NCI-H2227 treated with DMSO at 0.1 percent for 48 hours (cell line): ENCODE data around the gene HNRNPAB.
A peak's percentile ranks its signal among the peaks of the same experiment; 100 is the strongest.
"Not testable (repeated sequence)": the region's sequence is repeated elsewhere in the genome, so short reads cannot be mapped to it uniquely, and the experiment has no call there.

Experiments
- DNase-seq: peaks from one replicate; lab custom pipeline; 2025; lab: John Stamatoyannopoulos, UW

HNRNPAB gene

DNA sequence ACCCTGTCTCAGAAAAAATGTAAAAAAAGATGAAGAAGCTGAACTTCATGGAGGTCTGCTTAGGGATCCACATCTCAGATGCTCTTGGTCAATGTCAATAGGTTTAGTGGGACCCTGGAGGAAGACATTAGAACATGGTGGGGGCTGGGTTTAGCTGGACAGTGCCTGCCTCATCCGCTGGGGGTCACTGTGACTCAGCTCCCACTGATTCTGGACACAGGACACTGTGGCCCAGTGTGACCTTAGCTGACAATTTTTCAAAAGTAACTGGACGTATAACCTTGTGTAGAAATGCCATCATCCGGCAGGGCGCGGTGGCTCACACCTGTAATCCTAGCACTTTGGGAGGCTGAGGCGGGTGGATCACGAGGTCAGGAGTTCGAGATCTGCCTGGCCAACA lies 7.3 kb upstream of the HNRNPAB start:
- no peak for DNase-seq

DNA sequence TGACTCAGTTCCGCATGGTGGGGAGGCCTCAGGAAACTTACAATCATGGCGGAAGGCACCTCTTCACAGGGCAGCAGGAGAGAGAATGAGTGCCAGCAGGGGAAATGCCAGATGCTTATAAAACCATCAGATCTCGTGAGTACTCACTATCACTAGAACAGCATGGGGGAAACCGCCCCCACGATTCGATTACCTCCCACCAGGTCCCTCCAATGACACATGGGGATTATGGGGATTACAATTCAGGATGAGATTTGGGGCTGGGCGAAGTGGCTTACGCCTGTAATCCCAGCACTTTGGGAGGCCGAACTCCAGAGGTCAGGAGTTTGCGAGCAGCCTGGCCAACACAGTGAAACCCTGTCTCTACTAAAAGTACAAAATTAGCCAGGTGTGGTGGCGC lies 6.2 kb upstream of the HNRNPAB start:
- not testable (repeated sequence) for DNase-seq

DNA sequence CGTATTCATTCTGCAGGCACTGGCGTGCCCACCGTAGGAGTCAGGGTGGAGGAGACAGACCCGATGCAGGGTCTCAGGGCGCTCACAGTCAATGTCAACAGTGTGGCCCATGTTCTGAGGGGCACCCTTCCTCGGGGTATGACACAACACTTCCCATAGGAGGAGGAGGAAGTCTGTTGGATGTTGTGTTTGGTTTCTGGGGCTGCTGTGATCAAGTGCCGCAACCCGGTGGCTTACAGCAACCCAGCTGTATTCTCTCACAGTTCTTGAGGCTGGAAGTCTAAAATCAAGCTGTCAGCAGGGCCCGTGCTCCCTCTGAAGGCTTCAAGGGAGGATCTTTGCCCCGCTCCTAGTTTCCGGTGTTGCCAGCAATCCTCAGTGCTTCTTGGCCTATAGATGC lies 5.6 kb upstream of the HNRNPAB start:
- no peak for DNase-seq

DNA sequence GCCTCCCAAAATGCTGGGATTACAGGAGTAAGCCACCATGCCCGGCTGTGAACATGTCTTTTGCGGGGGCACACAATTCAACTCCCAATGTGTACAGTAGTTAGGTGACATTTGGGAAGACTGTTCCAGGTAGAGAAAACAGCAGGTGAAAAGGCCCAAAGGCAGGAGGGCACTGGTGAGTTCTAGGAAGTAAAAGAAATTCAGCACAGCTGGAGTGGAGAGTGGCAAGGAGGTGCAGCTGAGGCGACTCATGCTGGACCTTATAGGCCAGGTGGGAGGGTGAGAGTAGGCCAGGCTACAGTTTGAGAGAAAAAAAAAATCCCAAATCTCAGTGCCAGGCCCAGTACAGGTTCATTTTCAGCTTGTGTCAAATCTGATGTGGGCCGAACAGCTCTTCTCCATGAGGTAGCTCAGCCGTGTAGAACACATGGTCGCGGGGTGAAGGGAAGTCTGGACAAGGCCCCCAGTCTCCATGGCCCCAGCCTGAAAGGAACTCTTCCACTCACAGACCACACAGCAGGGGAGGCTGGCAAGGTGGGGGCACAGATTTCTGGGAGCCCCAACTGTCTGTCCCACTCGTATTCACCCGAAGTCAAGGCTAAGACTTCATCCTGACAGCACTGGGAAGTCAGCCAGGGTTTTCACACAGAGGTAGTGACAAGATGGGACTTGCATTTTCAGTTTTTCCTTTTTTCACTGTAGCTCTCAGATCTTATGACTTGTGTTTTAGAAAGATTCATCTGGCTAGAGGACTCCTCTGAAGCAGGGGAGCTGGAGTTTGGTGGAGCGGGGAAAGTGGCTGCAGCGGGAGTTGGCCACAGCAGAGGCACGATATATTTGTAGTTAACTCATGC lies 4.5 kb upstream of the HNRNPAB start:
- no peak for DNase-seq

DNA sequence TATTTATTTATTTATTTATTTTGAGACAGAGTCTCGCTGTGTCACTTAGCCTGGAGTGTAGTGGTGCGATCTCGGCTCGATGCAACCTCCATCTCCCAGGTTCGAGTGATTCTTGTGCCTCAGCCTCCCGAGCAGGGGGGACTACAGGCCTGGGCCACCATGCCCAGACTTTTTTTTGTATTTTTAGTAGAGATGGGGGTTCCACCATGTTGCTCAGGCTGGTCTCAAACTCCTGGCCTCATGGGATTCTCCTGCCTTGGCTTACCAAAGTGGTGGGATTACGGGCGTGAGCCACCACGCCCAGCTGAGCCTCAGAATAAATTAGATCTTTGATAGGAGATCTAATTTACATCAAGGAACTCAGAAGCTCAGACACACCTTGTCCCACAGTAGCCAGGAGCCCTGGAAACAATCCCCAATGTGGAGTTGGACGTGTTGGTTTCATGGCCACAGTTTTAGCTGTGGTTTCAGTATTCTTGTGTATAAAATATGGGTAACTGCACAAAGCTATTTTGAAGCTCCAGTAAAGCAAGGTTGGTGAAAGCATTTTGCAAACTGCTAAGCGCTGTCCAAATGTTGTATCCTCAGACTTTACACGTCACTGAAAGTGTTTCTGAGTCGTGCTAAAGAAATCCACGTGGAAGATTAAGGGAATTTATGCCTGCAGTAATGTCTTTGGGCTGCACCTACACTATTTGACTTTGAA lies 3.0 kb upstream of the HNRNPAB start:
- DNase-seq, result no peak

DNA sequence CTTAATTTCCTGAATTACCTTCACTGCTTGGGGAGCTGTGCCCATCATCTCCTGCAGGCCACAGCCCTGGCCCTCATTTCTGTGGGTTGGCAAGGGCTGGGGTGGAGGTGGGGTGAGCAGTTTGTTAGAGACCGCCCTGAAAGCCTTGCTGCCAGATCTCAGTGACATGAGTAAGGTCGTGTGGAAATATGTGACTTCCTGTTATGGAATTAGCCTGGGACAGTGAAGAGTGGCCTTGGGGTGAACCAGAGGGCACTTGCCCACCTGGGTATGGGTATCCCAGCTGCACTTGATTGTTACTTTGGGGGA lies 2.5 kb upstream of the HNRNPAB start:
- no peak for DNase-seq

DNA sequence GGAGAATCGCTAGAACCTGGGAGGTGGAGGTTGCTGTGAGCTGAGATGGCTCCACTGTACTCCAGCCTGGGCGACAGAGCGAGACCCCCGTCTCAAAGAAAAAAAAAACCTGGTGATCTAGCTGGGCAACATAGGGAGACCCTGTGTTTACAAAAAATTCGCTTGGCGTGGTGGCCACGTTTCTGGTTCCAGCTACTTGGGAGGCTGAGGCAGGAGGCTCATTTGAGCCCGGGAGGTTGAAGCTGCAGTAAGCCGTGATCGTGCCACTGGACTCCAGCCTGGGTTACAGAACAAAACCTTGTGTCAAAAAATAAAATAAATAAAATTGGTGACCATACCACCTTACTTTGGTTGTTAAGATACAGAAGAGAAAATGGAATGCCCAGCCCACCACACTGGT lies 1.8 kb upstream of the HNRNPAB start:
- no peak for DNase-seq

DNA sequence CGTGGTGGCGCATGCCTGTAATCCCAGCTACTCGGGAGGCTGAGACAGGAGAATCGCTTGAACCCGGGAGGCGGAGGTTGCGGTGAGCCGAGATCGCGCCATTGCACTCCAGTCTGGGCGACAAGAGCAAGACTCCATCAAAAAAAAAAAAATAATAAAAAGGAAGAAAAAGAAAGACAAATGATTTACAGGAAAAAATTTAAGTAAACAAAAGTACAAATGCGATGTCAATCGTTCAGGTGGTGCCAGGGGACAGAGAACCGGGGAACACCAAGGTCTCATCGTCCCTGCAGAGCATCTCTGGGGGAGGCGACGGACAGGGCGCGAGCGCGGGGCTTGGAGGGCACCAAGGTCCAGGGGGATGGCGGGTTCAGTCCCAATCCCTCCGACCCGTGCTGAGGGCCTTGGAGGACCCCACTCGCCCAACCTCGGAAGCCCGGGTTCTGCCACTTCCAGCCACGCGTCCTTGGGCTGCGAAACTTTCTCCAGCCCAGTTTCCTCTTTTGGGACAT lies 607 bp upstream of the HNRNPAB start:
- no peak for DNase-seq

DNA sequence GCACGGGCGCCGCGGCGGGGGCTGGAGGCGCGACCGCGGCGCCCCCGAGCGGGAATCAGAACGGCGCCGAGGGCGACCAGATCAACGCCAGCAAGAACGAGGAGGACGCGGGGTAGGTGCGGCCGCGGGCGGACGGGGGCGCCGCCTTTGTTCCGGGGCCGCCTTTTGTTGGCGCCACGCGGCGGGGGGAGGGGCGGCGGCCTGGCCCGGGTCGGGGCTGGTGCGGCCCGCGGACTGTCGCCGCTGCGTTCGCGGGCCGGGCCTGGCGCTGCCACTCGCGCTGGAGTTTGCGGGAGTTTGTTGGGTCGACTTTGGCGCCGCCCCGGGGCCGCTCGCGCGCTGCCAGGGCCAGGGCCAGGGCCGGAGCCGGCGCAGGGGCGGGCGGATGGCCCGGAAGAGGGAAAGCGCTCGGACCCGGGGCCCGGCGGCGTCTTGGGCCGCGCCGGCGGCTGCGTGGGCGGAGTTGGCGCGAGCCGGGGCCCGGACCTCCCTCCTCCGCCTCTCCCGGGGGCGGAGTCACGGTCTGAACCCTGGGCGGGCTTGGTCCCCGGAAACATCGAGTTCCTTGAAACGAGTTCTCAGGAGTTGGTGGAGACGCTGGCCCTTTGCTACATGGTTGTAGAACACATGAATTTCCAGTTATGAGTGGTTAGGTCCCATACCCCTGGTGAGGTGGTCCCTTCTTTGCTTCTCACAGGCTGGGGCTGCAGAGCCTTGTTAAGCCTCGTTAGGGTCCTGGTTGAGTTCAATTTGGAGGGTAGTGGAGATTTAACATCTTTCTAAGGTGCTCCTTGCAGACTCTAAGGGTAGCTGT lies 809 bp downstream of the HNRNPAB start:
- DNase-seq, result peak; percentile 1

DNA sequence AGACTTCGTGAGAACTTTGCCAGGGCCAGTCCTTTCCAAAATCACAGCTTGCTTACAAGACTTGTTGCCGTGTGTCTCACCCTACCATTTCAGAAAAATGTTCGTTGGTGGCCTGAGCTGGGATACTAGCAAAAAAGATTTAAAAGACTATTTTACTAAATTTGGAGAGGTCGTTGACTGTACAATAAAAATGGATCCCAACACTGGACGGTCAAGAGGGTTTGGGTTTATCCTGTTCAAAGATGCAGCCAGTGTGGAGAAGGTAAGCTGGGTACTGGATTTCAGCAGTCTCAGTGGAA lies 1.4 kb downstream of the HNRNPAB start:
- DNase-seq, result no peak

DNA sequence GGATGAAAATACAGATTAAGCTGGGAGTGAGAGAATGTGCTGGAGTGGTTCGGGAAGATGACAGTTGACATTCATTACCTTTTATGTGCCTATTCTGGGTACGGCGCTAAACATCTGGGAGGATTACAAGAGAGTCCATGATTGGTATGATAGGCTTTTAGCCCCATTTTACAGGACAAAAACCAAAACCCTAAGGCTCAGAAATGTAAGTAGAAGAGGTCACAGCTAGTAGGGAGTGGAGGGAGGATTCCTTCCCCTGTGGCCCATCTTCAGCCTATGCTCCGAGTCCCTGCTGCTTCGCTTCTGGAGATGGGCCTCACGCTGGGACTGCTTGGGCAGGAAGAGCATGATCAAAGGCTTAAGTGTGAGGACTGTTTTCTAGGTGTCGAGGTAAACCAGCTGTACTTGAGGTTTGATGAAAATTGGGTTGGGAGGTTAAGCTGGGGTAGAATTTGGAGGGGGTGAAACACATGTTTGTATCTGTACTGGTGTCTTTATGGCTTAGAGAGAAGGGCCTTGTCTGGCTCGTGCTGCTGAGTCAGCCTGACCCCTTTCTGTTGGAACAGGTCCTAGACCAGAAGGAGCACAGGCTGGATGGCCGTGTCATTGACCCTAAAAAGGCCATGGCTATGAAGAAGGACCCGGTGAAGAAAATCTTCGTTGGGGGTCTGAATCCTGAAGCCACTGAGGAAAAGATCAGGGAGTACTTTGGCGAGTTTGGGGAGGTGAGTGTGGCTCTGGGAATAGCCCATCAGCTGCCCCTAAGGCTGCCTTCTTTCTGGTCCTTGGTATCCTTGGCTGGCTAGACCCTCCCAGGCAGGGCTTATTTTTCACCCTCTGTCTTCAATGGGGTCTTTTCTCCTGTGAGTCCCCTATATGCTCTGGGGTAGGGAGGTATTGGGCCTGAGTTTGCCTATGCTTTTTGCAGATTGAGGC lies 2.1 kb downstream of the HNRNPAB start:
- DNase-seq, result no peak

DNA sequence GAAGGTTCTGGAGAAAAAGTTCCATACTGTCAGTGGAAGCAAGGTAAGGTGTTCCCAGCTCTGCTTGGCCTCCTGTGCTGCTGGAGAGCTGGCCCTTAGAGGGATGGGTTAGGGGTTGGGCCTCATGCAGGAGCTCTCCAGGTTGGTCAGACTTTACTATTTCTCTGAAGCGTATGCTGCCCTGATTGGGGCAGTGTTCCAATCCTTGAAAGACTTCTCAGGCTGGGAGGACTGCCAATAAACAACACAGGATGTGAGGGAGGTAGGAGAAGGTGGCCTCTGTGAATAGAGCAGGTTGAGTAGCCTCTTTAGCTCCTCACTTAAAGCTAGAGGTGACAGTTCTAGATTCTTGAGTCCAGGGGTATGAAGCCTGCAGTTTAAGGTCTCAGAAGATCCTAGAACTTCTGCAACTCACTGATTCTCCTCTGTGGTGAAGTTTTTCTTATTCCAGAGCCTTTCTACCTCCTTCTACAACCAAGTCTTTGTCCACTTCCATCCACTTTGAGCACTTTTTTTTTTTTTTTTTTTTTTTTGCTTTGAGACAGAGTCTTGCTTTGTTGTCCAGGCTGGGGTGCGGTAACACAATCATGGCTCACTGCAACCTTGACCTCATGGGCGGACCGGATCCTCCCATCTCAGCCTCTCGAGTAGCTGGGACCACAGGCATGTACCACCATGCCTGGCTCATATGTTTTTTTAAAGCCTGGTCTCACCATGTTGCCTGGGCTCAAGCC lies 3.0 kb downstream of the HNRNPAB start:
- no peak for DNase-seq

DNA sequence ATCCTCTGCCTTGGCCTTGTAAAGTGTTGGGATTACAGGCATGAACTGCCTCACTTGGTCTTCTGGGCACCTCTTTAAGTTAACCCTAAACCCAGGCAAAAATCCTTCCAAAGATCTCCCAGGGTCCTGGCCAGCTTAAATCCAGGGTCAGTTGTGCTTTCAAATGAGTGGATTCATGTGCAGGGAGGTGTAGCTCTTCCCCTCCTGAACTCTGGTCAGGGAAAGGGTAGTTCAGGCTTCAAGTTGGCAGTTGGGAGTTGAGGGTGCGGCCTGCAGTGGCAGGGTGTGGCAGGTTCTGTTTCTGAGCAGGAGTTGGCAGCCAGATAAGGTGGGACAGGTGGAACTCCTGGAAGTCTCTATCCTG lies 3.6 kb downstream of the HNRNPAB start:
- DNase-seq, result no peak

DNA sequence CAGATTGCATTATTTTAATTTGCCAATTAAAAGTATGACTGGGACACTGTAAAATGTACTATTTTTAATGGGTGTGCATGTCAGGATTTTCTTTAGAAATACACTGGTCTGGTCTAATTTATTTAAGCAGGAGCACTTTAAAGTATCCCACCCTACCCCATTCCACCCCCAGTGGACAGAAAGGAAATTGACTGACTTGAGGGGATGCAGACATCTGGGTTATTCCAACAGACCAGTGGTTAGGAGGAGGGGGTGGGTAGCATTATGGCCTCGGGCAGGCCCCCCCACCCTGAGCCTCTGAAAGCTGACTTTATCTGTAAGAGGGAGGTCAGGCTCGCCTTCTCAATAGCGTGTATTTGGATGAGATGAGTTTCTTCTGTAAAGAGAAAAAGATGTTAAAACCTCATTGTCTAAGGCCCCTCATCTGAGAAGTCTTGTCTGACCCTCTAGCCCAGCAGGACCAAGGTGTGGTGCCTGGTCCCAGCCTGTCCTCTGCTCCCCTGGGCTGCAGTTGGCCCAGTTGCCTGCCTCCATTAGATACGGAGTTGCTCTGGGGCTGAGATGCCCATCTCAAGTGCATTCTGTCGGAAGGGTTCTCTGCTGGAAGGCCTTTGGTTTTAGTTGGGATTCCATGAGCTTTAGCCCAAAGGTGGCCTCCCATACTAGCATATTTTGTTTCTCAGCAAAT lies 4.4 kb downstream of the HNRNPAB start:
- no peak for DNase-seq

DNA sequence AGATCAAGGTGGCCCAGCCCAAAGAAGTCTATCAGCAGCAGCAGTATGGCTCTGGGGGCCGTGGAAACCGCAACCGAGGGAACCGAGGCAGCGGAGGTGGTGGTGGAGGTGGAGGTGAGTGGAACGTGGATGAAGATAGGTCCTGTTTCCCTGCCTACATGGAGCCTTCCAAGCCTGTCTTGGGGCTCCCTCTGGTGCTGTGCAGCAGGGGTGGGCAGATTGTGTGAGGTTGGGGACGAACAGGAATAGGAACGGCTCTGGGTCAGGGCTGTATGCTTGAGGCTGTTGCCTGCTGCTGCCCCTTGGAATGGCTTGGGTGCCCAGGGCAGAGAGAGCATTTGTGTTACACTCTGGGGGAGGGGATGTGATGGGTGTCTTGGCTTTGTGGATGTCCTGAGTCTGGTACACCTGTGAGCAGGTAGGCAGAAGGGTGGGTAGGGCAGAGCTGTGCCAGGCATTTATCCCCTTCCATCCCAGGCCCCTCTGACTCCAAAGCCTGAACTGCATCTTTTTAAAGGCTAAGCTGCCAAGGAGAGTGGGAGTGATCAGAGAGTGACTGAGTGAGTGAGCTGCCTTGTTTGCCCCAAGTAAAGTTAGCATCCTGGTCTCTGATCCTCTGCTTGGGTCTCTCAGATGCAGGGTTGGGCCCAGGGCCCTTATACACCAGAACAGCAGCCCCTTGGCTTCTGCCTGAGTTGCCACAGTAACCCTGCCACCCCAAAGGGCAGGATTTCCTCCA lies 5.2 kb downstream of the HNRNPAB start:
- DNase-seq, result no peak

DNA sequence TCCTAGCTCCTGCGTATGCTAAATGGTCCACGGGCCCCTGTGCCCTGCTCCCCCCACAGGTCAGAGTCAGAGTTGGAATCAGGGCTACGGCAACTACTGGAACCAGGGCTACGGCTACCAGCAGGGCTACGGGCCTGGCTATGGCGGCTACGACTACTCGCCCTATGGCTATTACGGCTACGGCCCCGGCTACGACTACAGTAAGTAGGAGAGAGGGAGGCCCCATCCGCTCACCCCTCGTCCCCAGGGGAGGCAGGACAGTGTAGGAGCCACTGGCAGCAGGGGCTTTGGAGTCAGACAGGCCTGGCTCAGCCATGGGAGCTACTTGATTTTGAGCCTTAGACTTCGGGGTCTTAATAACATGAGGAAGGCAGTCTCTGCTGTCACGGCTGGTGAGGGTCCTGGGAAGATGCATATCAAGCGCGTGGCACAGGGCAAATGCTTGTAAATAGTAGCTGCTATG lies 5.8 kb downstream of the HNRNPAB start:
- DNase-seq, result no peak

DNA sequence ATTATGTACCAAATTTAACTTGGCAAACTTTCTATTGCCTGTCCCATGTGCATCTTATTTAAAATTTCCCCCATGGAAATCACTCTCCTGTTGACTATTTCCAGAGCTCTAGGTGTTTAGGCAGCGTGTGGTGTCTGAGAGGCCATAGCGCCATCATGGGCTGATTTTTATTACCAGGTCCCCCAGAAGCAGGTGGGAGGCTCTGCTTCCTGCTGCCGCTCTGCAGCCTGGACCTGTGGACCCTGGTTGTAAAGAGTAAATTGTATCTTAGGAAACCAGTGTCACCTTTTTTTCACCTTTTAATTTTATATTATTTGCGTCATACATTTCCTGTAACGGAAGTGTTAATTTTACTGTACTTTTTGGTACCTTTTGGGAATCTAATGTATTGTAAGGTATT lies 6.4 kb downstream of the HNRNPAB start:
- DNase-seq, result no peak

DNA sequence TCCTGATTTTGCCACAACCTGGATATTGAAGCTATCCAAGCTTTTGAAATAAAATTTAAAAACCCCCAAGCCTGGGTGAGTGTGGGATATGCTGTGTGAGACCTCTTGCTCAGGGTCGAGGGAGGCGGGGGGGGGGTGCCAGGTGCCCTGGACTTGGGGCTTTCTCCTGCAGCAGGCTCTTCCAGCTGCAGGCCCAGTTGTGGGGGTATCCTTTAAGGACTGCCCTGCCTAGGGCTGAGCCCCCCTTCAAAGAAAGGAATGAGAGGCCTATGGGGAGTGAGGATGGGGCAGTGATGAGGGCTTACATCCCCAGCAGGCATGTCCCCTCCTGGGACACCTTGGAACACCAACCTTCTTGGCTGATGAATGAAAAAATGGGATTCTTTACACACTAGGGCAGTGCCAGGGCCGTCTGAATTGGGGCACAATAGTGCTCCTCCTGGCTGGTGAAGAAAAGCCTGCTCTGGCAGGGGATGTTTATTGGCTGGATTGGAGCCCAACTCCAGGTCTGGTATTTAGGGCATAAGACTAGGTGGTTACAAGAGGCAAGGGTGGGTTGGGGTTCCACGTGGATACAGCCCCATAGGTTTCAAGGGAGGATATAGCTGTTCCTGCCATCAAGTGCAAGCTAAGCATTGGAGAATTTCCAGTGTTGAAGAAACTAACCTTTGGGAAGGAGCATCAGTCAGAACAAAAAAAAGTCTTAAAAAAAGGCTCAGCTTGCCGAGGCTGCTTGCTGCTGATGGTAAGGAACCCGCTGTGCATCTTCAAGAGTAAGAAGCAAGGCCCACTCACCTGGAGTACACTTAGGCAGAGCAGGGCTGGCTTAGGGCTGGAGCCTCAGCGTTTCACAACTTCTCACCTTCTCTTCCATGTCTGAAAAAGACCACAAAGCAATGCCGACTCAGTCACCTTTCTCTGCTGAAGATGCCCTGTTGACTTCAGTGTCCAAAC lies 7.0 kb downstream of the HNRNPAB start:
- no peak for DNase-seq
